Measurements from ENCODE around the gene NANOS2. TPM values are rescaled to one million over a fixed set of nuclear protein-coding genes. Genes with fewer than 3 reads are reported as not detected.
A peak's percentile ranks its signal among the peaks of the same experiment; 100 is the strongest.

Gene NANOS2
- total RNA-seq, 1 experiment from 2014 or later, result not detected

GRCh38 chr19:45863335-45863839 lies 51.2 kb downstream of the NANOS2 start:
- peaks cover 47% of the 10 kb centered on the region for H3K27me3 ChIP-seq (ENCODE audit: insufficient read depth, low read depth)
- no peaks in the 10 kb centered on the region for H3K9me3 ChIP-seq (ENCODE audit: insufficient read depth, low read depth)
- H3K9me2 ChIP-seq (ENCODE audit: insufficient read depth), result no peaks in the 10 kb centered on the region
- no peak overlapping the region for H3K27ac ChIP-seq
- POLR2A ChIA-PET (ENCODE audit: unreplicated experiment), result interaction anchor here (0.5 to 1.0 kb wide), 8 partner anchors 39 to 409 kb away, joined by 3 to 10 read pairs (median 4); partner anchors contain the start of genes CCDC61 and MYPOP
- peak overlapping the region; percentile 67; the same call in 1 of the 2 replicates for H3K4me3 ChIP-seq
- CTCF ChIA-PET, result interaction anchor here (0.7 to 1.5 kb wide), 5 partner anchors 19 to 214 kb away, joined by 3 to 6 read pairs (median 4); no protein-coding TSS in a partner anchor
- H4K20me1 ChIP-seq (ENCODE audit: insufficient read depth), result peaks cover 8% of the 10 kb centered on the region; the same call in 1 of the 2 replicates
- no TSS peak for BruUV-seq (replicated peaks)
- H3K36me3 ChIP-seq (ENCODE audit: low read depth), result peaks cover 14% of the 10 kb centered on the region; the same call in 1 of the 2 replicates
- H3K79me2 ChIP-seq (ENCODE audit: low read depth), result peaks cover 42% of the 10 kb centered on the region
- peak overlapping the region; percentile 75 for H3K4me2 ChIP-seq
- no peak for DNase-seq
- peaks cover 15% of the 10 kb centered on the region for H3K4me1 ChIP-seq (replicated peaks; ENCODE audit: insufficient read depth)
- TF ChIP-seq EZH2 (IDR thresholded peaks at IDR 0.05; ENCODE audit: low read depth) (peak; percentile 84; the same call in 1 of the 2 replicates), CTCF (conservative IDR thresholded peaks at IDR 0.05) (no peak)
- peak overlapping the region; percentile 91 for H2AFZ ChIP-seq
- peaks cover 19% of the 10 kb centered on the region; the same call in 1 of the 2 replicates for H3F3A ChIP-seq (ENCODE audit: insufficient read depth, low read depth)
- intact Hi-C loops (cut with micrococcal nuclease; ENCODE audit: unreplicated experiment), result loop anchor here (1.0 to 10.0 kb wide), 3 partner anchors 23 to 401 kb away; partner anchors contain the start of gene IRF2BP1

Other genes starting within 250 kb of the NANOS2 start
- gene GIPR, start 246.6 kb downstream of the NANOS2 start, total RNA-seq (2021), result 5.8 and 6.7 TPM in 2 replicates
- gene SNRPD2, start 222.8 kb downstream of the NANOS2 start, total RNA-seq (2021), result 718 and 740 TPM in 2 replicates
- gene QPCTL, start 222.1 kb downstream of the NANOS2 start, total RNA-seq (2021), result 27.6 and 42.8 TPM in 2 replicates
- gene FBXO46, start 183.9 kb downstream of the NANOS2 start, total RNA-seq (2021), result 33.3 and 45.5 TPM in 2 replicates
- gene MEIOSIN, start 181.3 kb downstream of the NANOS2 start, total RNA-seq (2021), result not detected in 2 replicates
- gene SIX5, start 145.5 kb downstream of the NANOS2 start, total RNA-seq (2021), result 27.6 and 31.1 TPM in 2 replicates
- gene DMPK, start 132.3 kb downstream of the NANOS2 start, total RNA-seq (2021), result 110 and 132 TPM in 2 replicates
- 66.7 and 71.1 TPM in 2 replicates for gene DMWD, start 121.9 kb downstream of the NANOS2 start, total RNA-seq (2021)
- 0.38 and 0.39 TPM in 2 replicates for gene RSPH6A, start 99.5 kb downstream of the NANOS2 start, total RNA-seq (2021)
- 85.5 and 121 TPM in 2 replicates for gene SYMPK, start 51.6 kb downstream of the NANOS2 start, total RNA-seq (2021)
- not detected in 2 replicates for gene FOXA3, start 50.5 kb downstream of the NANOS2 start, total RNA-seq (2021)
- 24.7 and 29.8 TPM in 2 replicates for gene IRF2BP1, start 28.6 kb downstream of the NANOS2 start, total RNA-seq (2021)
- 13.6 TPM in 2 replicates for gene MYPOP, start 12.2 kb downstream of the NANOS2 start, total RNA-seq (2021)
- gene NOVA2, start 59.1 kb upstream of the NANOS2 start, total RNA-seq (2021), result not detected in 2 replicates
- gene CCDC61, start 80.7 kb upstream of the NANOS2 start, total RNA-seq (2021), result 22.8 and 24.8 TPM in 2 replicates
- gene PGLYRP1, start 108.3 kb upstream of the NANOS2 start, total RNA-seq (2021), result not detected in 2 replicates
- not detected in 2 replicates for gene IGFL4, start 126.2 kb upstream of the NANOS2 start, total RNA-seq (2021)
- 0.96 TPM in 1 of 2 replicates, not detected in the other for gene IGFL3, start 209.9 kb upstream of the NANOS2 start, total RNA-seq (2021)
- gene IGFL2, start 233.5 kb upstream of the NANOS2 start, total RNA-seq (2021), result 1.0 TPM in 1 of 2 replicates, not detected in the other

Data from PC-9 (cell line).